Effector CD8-positive, alpha-beta T cell (primary cell): ENCODE measurements around the gene KRTAP3-2.

Source experiments
- DNase-seq: peaks from one replicate; lab custom pipeline; 2025; lab: John Stamatoyannopoulos, UW

The KRTAP3-2 gene

DNA sequence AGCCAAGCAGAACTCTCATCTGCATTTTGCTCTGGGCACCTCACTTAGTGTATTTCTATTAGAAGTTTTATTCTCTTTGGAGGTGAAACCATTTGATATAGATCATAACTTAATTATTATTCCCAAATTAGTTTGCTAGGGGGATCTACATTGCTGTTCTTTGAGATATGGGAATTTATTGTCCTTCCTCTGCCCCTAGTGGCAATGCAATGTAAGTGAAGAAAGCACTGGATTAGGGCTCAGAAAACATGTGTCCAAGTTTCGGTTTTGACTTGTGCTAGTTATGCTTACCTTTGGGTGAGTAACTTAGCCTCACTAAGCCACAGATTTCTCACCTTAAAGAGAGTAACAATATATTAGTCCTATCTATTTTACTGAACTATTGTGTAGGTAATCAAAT is 35.9 kb downstream of the KRTAP3-2 start:
- DNase-seq: no peak

DNA sequence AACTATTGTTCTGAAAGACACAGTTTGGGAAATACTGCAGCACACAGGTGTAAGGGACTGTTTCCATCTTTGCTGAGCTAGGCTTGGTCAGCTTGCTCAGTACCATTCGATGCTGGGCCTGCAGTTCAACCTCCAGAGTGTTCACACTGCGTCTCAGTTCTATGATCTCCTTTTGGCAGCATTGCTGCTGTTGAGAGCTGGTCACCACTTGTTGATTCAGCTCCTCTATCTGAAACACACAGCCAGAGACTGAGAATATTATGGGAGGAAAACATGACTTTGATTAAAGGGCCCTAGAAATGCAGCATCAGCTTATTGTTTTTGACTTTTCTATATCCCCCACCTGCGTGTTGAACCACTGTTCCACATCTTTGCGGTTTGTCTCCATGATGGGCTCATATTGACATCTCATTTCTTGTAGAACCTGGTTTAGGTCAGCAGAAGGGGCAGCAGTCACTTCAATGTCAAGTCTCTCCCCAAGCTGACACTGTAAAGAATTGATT is 37.6 kb downstream of the KRTAP3-2 start:
- DNase-seq: no peak

DNA sequence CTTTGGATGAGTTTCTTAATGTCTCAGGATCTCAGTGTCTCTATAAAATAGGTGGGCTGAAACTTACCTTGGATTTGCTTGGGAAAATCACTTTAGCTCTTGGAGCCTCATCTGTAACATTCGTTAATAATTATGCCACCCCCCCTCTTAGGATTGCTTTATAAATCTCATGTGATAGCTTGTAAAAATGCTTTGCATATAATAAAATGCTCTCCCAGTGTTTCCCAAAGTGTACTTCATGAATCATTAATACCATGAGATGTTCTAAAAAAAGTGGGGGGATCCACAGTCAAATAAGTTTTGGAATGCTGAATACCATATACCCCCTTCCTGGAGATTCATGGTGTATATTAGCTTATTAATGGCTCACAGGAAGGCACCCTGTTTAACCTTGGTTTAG is 38.1 kb downstream of the KRTAP3-2 start:
- DNase-seq: no peak

DNA sequence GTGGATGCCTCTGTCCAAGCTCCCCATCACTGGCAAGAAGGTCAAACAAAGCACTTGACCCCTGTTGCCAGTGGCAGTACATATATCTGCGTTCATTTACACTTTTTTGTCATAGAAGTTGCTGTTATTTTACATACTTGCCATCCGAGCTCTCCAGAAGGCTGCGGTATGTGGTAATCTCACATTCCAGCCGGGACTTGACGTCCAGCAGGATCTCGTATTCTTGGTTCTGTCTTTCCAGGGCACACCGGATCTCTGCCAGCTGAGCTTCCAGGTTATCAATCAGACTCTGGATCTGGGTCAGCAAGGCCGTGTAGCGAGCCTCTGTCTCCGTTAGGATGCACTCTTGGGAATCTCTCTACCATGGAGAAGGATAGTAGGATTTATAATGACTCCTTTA is 39.6 kb downstream of the KRTAP3-2 start:
- DNase-seq: no peak

DNA sequence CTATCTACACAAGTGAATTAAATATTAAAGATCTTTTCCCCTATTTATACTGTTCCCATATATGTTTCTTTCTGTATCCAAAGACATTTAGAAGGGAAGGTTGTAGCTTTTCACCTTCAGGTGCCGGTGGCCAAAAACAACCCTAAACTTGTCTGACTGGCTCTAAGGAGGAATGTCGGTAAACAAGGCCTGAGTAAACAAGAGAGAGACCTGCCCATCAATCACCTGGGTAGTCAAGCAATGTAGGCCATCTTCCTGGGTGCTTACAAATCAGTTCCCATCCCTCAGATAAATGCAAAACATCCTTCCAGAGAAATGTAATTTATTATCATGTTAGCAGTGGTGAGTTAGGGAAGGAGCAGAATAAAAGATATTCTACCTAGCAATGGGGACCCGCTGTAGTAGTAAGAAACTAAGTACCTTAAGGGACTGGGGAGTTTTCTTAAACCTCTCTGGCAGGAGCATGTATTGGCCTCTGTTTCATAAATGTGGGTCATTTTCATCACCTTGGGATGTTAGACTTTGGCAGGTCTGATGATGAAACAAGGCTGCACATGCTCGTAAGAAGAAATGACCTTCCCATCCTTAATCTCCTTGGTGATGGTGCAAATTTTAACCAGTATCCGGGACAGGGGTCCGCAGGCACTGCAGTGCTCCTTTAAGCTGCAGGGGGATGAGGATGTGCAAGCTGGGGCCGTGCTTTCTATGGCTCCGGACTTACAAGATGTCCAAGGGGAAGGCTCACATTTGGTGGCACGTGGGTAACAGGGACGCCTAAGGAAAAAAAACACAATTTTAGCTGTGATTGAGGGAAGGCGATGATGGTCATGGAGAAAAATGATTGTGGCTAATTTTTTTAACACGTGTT is 41.4 kb downstream of the KRTAP3-2 start:
- no peak for DNase-seq

DNA sequence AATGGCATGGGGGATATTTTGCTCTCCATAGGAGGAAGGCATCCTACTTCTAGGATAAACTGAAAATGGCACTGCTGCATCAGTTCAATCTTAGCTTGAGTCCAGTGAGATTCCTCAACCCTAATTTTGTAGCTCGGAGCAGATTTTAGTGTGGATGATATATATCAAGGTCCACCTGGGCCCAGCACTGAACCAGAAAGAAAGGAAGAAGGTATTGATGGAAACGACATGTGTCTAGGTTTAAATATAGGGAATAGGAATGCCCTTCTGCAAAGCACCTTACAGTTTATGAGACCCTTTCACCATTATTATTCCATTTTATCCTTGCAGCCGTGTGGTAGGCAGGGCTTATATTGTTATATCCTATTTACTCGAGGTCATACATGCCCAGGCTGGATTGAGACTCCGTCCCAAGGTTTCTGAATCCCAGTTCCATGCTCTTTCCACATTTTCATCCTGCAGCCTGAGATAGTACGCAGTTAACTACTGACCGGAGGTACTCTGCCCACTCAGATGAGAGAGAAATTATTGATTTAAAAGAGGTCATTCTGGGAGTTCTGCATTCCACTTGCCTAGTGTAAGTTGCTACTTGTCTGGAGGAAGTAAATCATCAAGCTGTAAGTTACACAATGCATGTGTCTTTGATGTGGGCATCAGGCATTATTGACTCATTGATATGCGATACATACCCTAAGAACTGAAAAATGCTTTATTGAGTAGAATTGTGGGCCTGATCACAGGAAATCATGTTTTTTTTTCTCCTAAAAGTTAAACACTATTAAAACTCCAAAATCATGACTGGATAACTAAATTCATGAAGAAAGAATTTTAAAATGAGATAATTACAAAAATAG is 43.1 kb downstream of the KRTAP3-2 start:
- no peak for DNase-seq

DNA sequence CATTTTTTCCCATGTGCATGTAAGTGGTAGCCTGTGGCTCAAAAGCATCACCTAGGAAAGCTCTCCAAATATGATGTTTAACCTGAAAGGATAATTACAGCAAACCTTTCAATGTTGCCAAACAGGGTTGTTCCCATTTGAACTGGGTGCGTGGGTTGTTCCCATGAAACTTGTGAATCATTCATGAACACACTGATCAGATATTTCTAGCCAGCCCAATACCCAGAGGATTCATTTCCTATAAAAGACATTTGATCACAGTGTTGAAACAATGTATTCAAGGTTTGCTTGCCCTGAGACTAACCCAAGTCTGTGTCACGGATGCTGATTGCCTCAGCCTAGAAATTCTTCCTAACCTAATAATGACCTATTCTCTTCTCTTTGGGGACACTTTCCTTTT is 45.8 kb downstream of the KRTAP3-2 start:
- no peak for DNase-seq

DNA sequence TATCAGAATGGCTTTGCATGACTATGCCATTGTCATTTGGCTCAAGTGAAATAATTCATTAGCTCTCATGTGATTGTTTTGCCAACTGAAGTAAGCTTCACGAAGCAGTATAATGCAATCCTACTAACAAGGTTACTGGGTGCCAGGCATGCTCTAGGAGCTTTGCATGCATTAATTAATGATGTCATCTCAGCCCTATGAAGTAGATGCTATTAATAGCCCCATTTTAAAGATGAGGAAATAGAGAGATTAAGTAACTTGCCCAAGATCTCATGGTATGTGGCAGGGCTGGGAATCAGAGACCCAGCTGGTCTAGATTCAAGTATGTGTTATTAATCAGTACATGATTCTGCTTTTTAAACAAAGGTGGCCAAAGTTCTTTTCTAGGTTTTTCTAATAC is 47.0 kb downstream of the KRTAP3-2 start:
- DNase-seq: no peak

DNA sequence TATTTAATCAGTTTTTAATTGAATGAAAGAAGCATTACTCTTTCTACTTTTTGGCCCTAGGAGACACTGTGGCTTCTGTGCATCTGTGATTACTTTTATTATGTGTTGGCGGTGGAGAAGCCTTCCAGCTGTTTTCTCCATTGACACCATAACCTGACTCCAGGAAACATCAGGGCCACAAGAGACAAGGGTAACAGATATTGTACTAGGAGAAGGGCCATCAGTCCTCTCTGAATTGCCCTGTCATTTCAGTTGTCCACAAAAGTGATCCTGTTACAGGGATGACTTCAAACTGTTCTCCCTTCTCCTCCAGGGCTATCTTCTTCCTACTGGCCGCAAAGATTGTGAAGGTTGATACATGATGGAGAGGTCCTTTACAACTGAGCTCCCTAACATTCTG is 47.6 kb downstream of the KRTAP3-2 start:
- DNase-seq: no peak

DNA sequence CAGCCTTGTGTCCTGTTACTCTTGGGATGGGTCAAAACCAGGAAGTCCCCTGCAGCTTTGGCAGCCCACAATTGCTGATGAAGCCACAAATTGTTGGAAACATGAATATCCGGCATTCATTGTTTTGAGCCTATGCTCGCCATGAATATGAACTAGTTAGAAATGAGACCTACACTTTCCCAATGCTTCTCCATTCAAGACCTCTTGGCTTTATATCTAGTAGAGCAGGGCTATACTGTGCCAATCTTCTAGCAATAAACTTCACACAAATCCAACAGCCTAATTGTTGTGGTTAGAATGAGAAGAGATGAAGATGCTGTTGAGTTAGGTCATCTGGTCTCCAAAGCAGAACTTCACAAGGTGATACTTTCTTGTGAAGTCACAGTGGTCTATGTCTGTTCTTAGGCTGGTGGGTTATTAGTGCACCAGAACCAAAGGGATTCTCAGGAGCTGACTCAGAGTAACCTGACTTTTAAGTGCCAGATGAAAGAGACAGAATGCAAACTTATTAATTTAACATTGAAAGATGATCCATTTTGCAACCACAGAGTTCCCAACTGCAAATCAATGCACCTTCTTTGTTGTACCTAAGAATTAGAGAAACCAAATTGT is 48.6 kb downstream of the KRTAP3-2 start:
- DNase-seq: no peak

DNA sequence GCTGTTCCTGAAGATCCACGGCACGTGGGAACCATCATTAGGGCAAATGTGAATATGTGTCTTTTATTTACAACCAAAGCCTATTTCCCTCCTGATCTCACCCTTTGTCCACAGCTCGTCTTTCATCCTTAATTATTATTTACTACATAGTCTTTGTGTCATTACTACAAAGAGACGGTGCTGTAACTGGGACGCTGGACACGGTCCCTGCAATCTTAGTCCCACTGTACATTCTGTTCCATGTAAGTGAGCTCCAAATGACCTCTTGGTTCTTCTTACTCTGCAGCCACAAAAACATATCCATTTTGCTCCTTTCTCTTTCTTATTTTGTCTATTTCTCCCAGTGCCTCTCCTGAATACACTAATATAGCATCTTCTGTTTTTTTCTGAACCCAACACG is 49.5 kb downstream of the KRTAP3-2 start:
- DNase-seq: no peak

DNA sequence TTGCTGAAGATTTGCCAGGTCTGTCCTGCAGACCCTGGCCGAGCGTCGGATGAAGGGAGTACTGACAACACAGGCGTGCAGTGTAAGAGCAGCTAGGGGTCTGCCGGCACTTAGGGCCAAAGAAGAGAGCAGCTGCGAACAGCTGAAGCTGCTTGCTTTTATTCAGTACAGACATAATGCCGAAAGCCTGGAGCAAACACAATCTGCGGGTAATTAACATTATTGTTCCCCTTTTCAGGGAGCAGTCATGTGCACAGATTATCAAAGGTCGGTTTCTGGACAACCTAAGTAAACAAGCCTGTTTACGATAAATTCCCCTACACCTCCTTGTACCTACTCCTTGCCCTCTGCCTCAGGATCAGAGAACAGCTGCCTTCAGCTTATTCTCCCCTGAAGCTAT is 50.3 kb downstream of the KRTAP3-2 start:
- DNase-seq: no peak
